Activated CD4-positive, alpha-beta memory T cell treated with anti-CD3 and anti-CD28 coated beads for 36 hours (primary cell): ENCODE results near the gene TMEM209. TPM values are rescaled to one million over a fixed set of nuclear protein-coding genes. Genes with fewer than 3 reads are reported as not detected.

Source experiments
- CTCF ChIA-PET: fragments of 350-600 bp; sonication (Branson Sonifier 250); formaldehyde crosslinking; loops from one replicate; lab custom pipeline; 2021; ENCODE audit warnings: antibody characterized with exemption, inconsistent platforms; lab: Charles Lee
- POLR2A ChIA-PET: fragments of 350-600 bp; sonication (Branson Sonifier 250); formaldehyde crosslinking; loops from one replicate; lab custom pipeline; 2021; ENCODE audit warnings: antibody characterized with exemption; lab: Charles Lee
- DNase-seq: peaks from one replicate; pipeline ENCODE4 v3.0.0-alpha.2; 2020
- H3K27ac Mint-ChIP-seq: one replicate; pipeline ENCODE4 v1.8.0; 2021; ENCODE audit warnings: mixed read lengths
- H3K27me3 Mint-ChIP-seq: one replicate; pipeline ENCODE4 v1.8.0; 2021; ENCODE audit warnings: mixed read lengths
- H3K36me3 Mint-ChIP-seq: one replicate; pipeline ENCODE4 v1.8.0; 2021; ENCODE audit warnings: mixed read lengths
- H3K4me1 Mint-ChIP-seq: one replicate; pipeline ENCODE4 v1.8.0; 2021; ENCODE audit warnings: low read depth, mixed read lengths
- H3K4me3 Mint-ChIP-seq: one replicate; pipeline ENCODE4 v1.8.0; 2021; ENCODE audit warnings: mild to moderate bottlenecking, mixed read lengths
- H3K9me3 Mint-ChIP-seq: one replicate; pipeline ENCODE4 v1.8.0; 2021; ENCODE audit warnings: mixed read lengths
- intact Hi-C: fragments of 100-400 bp; cut with micrococcal nuclease; formaldehyde crosslinking; loops from one replicate; pipeline ENCODE4 v1.15.1; 2023
- total RNA-seq, 2 experiments: library from RNA; stranded (reverse); gene quantifications; one replicate each; pipeline ENCODE4 v1.2.3, GENCODE V29; 2021

TMEM209 gene
- total RNA-seq, 2 experiments from 2014 or later: 35.5 to 35.9 TPM

GRCh38 chr7:130139193-130139960 lies 65.8 kb downstream of the TMEM209 start:
- intact Hi-C loops: no loop called here
- POLR2A ChIA-PET: no interaction called here

GRCh38 chr7:130137207-130137606 lies 68.0 kb downstream of the TMEM209 start:
- Mint-ChIP-seq H3K27me3 (no peaks in the 10 kb centered on the region), H3K36me3 (peaks cover 9% of the 10 kb centered on the region), H3K27ac (no peak overlapping the region), H3K4me1 (peaks cover 18% of the 10 kb centered on the region), H3K9me3 (no peaks in the 10 kb centered on the region), H3K4me3 (no peak overlapping the region)
- POLR2A ChIA-PET: no interaction called here
- DNase-seq: no peak
- CTCF ChIA-PET: interaction anchor here (1.0 to 1.5 kb wide), 2 partner anchors 53 to 65 kb away, joined by 3 to 4 read pairs; no protein-coding TSS in a partner anchor
- intact Hi-C loops: no loop called here

More at GRCh38 chr7:130139193-130139960, 65.8 kb downstream of the TMEM209 start:
- Mint-ChIP-seq H3K4me3 (no peak overlapping the region), H3K27ac (no peak overlapping the region), H3K4me1 (peaks cover 18% of the 10 kb centered on the region), H3K9me3 (no peaks in the 10 kb centered on the region), H3K27me3 (no peaks in the 10 kb centered on the region), H3K36me3 (peaks cover 9% of the 10 kb centered on the region)
- CTCF ChIA-PET: no interaction called here
- DNase-seq: no peak

- DNase-seq: no peak
- no peak overlapping the region for H3K4me3 Mint-ChIP-seq
- CTCF ChIA-PET: interaction anchor here (1.0 to 1.5 kb wide), 2 partner anchors 52 to 65 kb away, joined by 3 to 4 read pairs; no protein-coding TSS in a partner anchor
- no peaks in the 10 kb centered on the region for H3K9me3 Mint-ChIP-seq
- peaks cover 9% of the 10 kb centered on the region for H3K36me3 Mint-ChIP-seq
- no peaks in the 10 kb centered on the region for H3K27me3 Mint-ChIP-seq
- H3K27ac Mint-ChIP-seq: no peak overlapping the region
- intact Hi-C loops: no loop called here
- H3K4me1 Mint-ChIP-seq: peaks cover 16% of the 10 kb centered on the region
- POLR2A ChIA-PET: no interaction called here
These were observed 68.5 kb downstream of the TMEM209 start for GRCh38 chr7:130136579-130137167.

- ChIA-PET CTCF (interaction anchor here (1.5 kb wide), 1 partner anchor 64 kb away, joined by 4 read pairs; no protein-coding TSS in a partner anchor), POLR2A (no interaction called here)
- H3K27me3 Mint-ChIP-seq: no peaks in the 10 kb centered on the region
- peaks cover 14% of the 10 kb centered on the region for H3K4me1 Mint-ChIP-seq
- H3K9me3 Mint-ChIP-seq: no peaks in the 10 kb centered on the region
- no peak overlapping the region for H3K27ac Mint-ChIP-seq
- intact Hi-C loops: no loop called here
- H3K4me3 Mint-ChIP-seq: no peak overlapping the region
- peaks cover 17% of the 10 kb centered on the region for H3K36me3 Mint-ChIP-seq
- DNase-seq: no peak
These were observed 69.7 kb downstream of the TMEM209 start for GRCh38 chr7:130135208-130136205.

GRCh38 chr7:130134726-130135125 lies 70.5 kb downstream of the TMEM209 start:
- Mint-ChIP-seq H3K36me3 (peaks cover 21% of the 10 kb centered on the region), H3K4me1 (peaks cover 14% of the 10 kb centered on the region), H3K27me3 (no peaks in the 10 kb centered on the region), H3K9me3 (no peaks in the 10 kb centered on the region), H3K27ac (no peak overlapping the region), H3K4me3 (no peak overlapping the region)
- intact Hi-C loops: no loop called here
- ChIA-PET CTCF (interaction anchor here (0.5 kb wide), 1 partner anchor 52 kb away, joined by 3 read pairs; no protein-coding TSS in a partner anchor), POLR2A (no interaction called here)
- no peak for DNase-seq

GRCh38 chr7:130134106-130134636 lies 71.0 kb downstream of the TMEM209 start:
- Mint-ChIP-seq H3K27me3 (no peaks in the 10 kb centered on the region), H3K4me3 (no peak overlapping the region), H3K27ac (no peak overlapping the region), H3K4me1 (peaks cover 14% of the 10 kb centered on the region), H3K36me3 (peaks cover 22% of the 10 kb centered on the region), H3K9me3 (no peaks in the 10 kb centered on the region)
- ChIA-PET POLR2A (no interaction called here), CTCF (interaction anchor here (0.5 to 1.1 kb wide), 2 partner anchors 16 to 51 kb away, joined by 3 read pairs; no protein-coding TSS in a partner anchor)
- no peak for DNase-seq
- intact Hi-C loops: no loop called here

- POLR2A ChIA-PET: no interaction called here
- peaks cover 14% of the 10 kb centered on the region for H3K4me1 Mint-ChIP-seq
- H3K4me3 Mint-ChIP-seq: no peak overlapping the region
- CTCF ChIA-PET: interaction anchor here (1.1 kb wide), 1 partner anchor 15 kb away, joined by 3 read pairs; no protein-coding TSS in a partner anchor
- peaks cover 27% of the 10 kb centered on the region for H3K36me3 Mint-ChIP-seq
- H3K9me3 Mint-ChIP-seq: no peaks in the 10 kb centered on the region
- H3K27ac Mint-ChIP-seq: no peak overlapping the region
- DNase-seq: no peak
- intact Hi-C loops: no loop called here
- no peaks in the 10 kb centered on the region for H3K27me3 Mint-ChIP-seq
These were observed 72.0 kb downstream of the TMEM209 start for GRCh38 chr7:130133029-130133782.

GRCh38 chr7:130131964-130132875 lies 73.0 kb downstream of the TMEM209 start:
- H3K4me1 Mint-ChIP-seq: peaks cover 14% of the 10 kb centered on the region
- no peak overlapping the region for H3K4me3 Mint-ChIP-seq
- H3K9me3 Mint-ChIP-seq: no peaks in the 10 kb centered on the region
- ChIA-PET POLR2A (no interaction called here), CTCF (interaction anchor here (1.0 kb wide), 1 partner anchor 60 kb away, joined by 4 read pairs; no protein-coding TSS in a partner anchor)
- H3K36me3 Mint-ChIP-seq: peaks cover 32% of the 10 kb centered on the region
- H3K27ac Mint-ChIP-seq: no peak overlapping the region
- intact Hi-C loops: no loop called here
- DNase-seq: no peak
- no peaks in the 10 kb centered on the region for H3K27me3 Mint-ChIP-seq

- no peak for DNase-seq
- peaks cover 37% of the 10 kb centered on the region for H3K36me3 Mint-ChIP-seq
- ChIA-PET CTCF (interaction anchor here (1.0 kb wide), 1 partner anchor 60 kb away, joined by 4 read pairs; no protein-coding TSS in a partner anchor), POLR2A (no interaction called here)
- no peaks in the 10 kb centered on the region for H3K9me3 Mint-ChIP-seq
- H3K27ac Mint-ChIP-seq: no peak overlapping the region
- peaks cover 9% of the 10 kb centered on the region for H3K4me1 Mint-ChIP-seq
- intact Hi-C loops: no loop called here
- H3K4me3 Mint-ChIP-seq: no peak overlapping the region
- no peaks in the 10 kb centered on the region for H3K27me3 Mint-ChIP-seq
These were observed 73.9 kb downstream of the TMEM209 start for GRCh38 chr7:130131191-130131834.

GRCh38 chr7:130129011-130129411 lies 76.2 kb downstream of the TMEM209 start:
- H3K9me3 Mint-ChIP-seq: no peaks in the 10 kb centered on the region
- no peaks in the 10 kb centered on the region for H3K4me1 Mint-ChIP-seq
- no peak overlapping the region for H3K4me3 Mint-ChIP-seq
- ChIA-PET POLR2A (no interaction called here), CTCF (interaction anchor here (0.5 to 1.5 kb wide), 2 partner anchors 57 to 628 kb away, joined by 3 read pairs; no protein-coding TSS in a partner anchor)
- intact Hi-C loops: no loop called here
- no peaks in the 10 kb centered on the region for H3K27me3 Mint-ChIP-seq
- no peak for DNase-seq
- no peak overlapping the region for H3K27ac Mint-ChIP-seq
- peaks cover 35% of the 10 kb centered on the region for H3K36me3 Mint-ChIP-seq
